Measurements from ENCODE around the gene GLIS1. TPM values are rescaled to one million over a fixed set of nuclear protein-coding genes. Genes with fewer than 3 reads are reported as not detected.

GLIS1 gene
- total RNA-seq, 1 experiment from 2014 or later, result 0.39 TPM

GRCh38 chr1:53575141-53575954 lies 163.6 kb downstream of the GLIS1 start:
- no peaks in the 10 kb centered on the region for H3K27me3 ChIP-seq (ENCODE audit: insufficient read depth, low read length)
- ChIA-PET RAD21 (ENCODE audit: low non-redundant PET in 1 of 2, low total read pairs in 2 of 2, uncharacterized antibody in 2 of 2, unreplicated experiment in 2 of 2) (no interaction called here), CTCF (no interaction called here), POLR2A (no interaction called here)
- no peak overlapping the region for H3K4me2 ChIP-seq (ENCODE audit: low read length)
- no peak overlapping the region for H3K9ac ChIP-seq (ENCODE audit: low read length)
- peaks cover 9 to 10% of the 10 kb centered on the region in 2 experiments for H3K4me1 ChIP-seq (ENCODE audit: control insufficient read depth in 1 of 2, insufficient read depth in 2 of 2, low read length in 2 of 2)
- H3K79me2 ChIP-seq (ENCODE audit: insufficient read depth, low read length), result no peaks in the 10 kb centered on the region
- TF ChIP-seq SRF (IDR thresholded peaks at IDR 0.05; ENCODE audit: low read depth) (no peak), POLR2A (IDR thresholded peaks at IDR 0.05; ENCODE audit: borderline replicate concordance, extremely low read depth, insufficient read depth, insufficient read length) (no peak), SP1 (IDR thresholded peaks at IDR 0.05; ENCODE audit: low read depth) (no peak), ATF3 (IDR thresholded peaks at IDR 0.05) (no peak), EZH2 (IDR thresholded peaks at IDR 0.05) (no peak), JUND (IDR thresholded peaks at IDR 0.05) (no peak), ELF1 (IDR thresholded peaks at IDR 0.05; ENCODE audit: borderline replicate concordance, low read depth) (no peak), CEBPB (IDR thresholded peaks at IDR 0.05; ENCODE audit: low read depth) (no peak), CBX3 (IDR thresholded peaks at IDR 0.05; ENCODE audit: low read depth) (no peak), POLR2AphosphoS5 (IDR thresholded peaks at IDR 0.05; ENCODE audit: low read depth, low read length) (no peak), YY1 (IDR thresholded peaks at IDR 0.05; ENCODE audit: extremely low read depth, insufficient replicate concordance, low read depth, low read length) (no peak), EGR1 (IDR thresholded peaks at IDR 0.05; ENCODE audit: low read depth) (no peak), RAD21 (IDR thresholded peaks at IDR 0.05; ENCODE audit: low read depth) (no peak), TCF7L2 (IDR thresholded peaks at IDR 0.05; ENCODE audit: borderline replicate concordance, extremely low read depth, insufficient read depth, insufficient read length) (no peak), SIN3A (IDR thresholded peaks at IDR 0.05; ENCODE audit: low read depth) (no peak), ZFX (IDR thresholded peaks at IDR 0.05) (no peak), EZH2phosphoT487 (IDR thresholded peaks at IDR 0.05; ENCODE audit: borderline replicate concordance) (no peak), ZNF274 (IDR thresholded peaks at IDR 0.05; ENCODE audit: low read depth, low read length) (no peak), MAX (IDR thresholded peaks at IDR 0.05) (no peak), FOSL1 (IDR thresholded peaks at IDR 0.05; ENCODE audit: low read depth) (no peak)
- no TSS peak for BruUV-seq (replicated peaks)
- no peak for ATAC-seq
- H2AFZ ChIP-seq (ENCODE audit: low read depth, low read length, poor library complexity, severe bottlenecking), result no peak overlapping the region
- no peaks in the 10 kb centered on the region for H3K36me3 ChIP-seq (ENCODE audit: control insufficient read depth in 1 of 2, insufficient read depth in 2 of 2, low read length in 2 of 2)
- DNase-seq (ENCODE audit: low read depth, low spot score), result no peak
- no peak overlapping the region for H3K4me3 ChIP-seq (replicated peaks in 1 of 2; ENCODE audit: low read depth in 1 of 2, low read length in 2 of 2)
- H3K27ac ChIP-seq (ENCODE audit: low read depth, low read length), result no peak overlapping the region
- no peaks in the 10 kb centered on the region for H3K9me2 ChIP-seq (ENCODE audit: insufficient read depth)
- H4K20me1 ChIP-seq (ENCODE audit: insufficient read depth), result no peaks in the 10 kb centered on the region
- H3K9me3 ChIP-seq (ENCODE audit: control insufficient read depth in 1 of 2, insufficient read depth in 1 of 2, low read depth in 1 of 2, low read length in 2 of 2), result no peaks in the 10 kb centered on the region
- intact Hi-C loops (cut with micrococcal nuclease), result no loop called here
